MG63 (cell line): ENCODE data around the gene SIGLEC12. TPM values are rescaled to one million over a fixed set of nuclear protein-coding genes. Genes with fewer than 3 reads are reported as not detected.

ENCODE experiments used
- DNase-seq: peaks from one replicate; pipeline ENCODE4 v3.0.0-alpha.2; 2020
- H3K27me3 ChIP-seq: fragments of 250-450 bp; sonication (Bioruptor Pico); 2 replicates; pipeline ENCODE4 v1.5.1; 2020; ENCODE audit warnings: mild to moderate bottlenecking, moderate library complexity
- H3K36me3 ChIP-seq: fragments of 250-450 bp; sonication (Bioruptor Pico); 2 replicates; pipeline ENCODE4 v1.5.1; 2020; ENCODE audit warnings: mild to moderate bottlenecking, moderate library complexity
- H3K4me3 ChIP-seq: fragments of 250-450 bp; sonication (Bioruptor Pico); 2 replicates; pipeline ENCODE4 v1.5.1; 2020; ENCODE audit warnings: mild to moderate bottlenecking, moderate library complexity
- H3K9me3 ChIP-seq: fragments of 250-450 bp; sonication (Bioruptor Pico); 2 replicates; pipeline ENCODE4 v1.5.1; 2020; ENCODE audit warnings: mild to moderate bottlenecking, moderate library complexity
- total RNA-seq: library from RNA; depleted of rRNA; stranded (reverse); fragments of >200 nt; shearing (Covaris generic); gene quantifications from 2 replicates; pipeline ENCODE4 v1.2.3, GENCODE V29; 2014; ENCODE audit warnings: low replicate concordance; rRNA removed

SIGLEC12 gene
- total RNA-seq = not detected in 2 replicates

GRCh38 chr19:51501594-51502263, at the start of gene SIGLEC12:
SIGLEC12 (minus strand) TSS chr19:51501800; CDS start chr19:51501733, 67 bp downstream.
- Histone ChIP-seq H3K4me3 (no peak within 1 kb of the TSS), H3K9me3 (0 out of 2 replicates have a peak, but pooled peaks cover 3% of the 10 kb centered on the region), H3K27me3 (no peaks in the 10 kb centered on the region; the same call in 1 of the 2 replicates), H3K36me3 (no peaks in the 10 kb centered on the region)
- no peak for DNase-seq

- Histone ChIP-seq H3K27me3 (peaks cover 3% of the 10 kb centered on the region; the same call in 1 of the 2 replicates), H3K36me3 (no peaks in the 10 kb centered on the region), H3K4me3 (no peak overlapping the region), H3K9me3 (no peaks in the 10 kb centered on the region)
- no peak for DNase-seq
These were observed 49.5 kb upstream of the SIGLEC12 start for GRCh38 chr19:51550848-51551672.

GRCh38 chr19:51549533-51550324, 48.1 kb upstream of the SIGLEC12 start:
- no peak for DNase-seq
- no peaks in the 10 kb centered on the region for H3K36me3 ChIP-seq
- no peaks in the 10 kb centered on the region for H3K9me3 ChIP-seq
- peaks cover 3% of the 10 kb centered on the region; the same call in 1 of the 2 replicates for H3K27me3 ChIP-seq
- no peak overlapping the region for H3K4me3 ChIP-seq

GRCh38 chr19:51548891-51549305, 47.3 kb upstream of the SIGLEC12 start:
- no peak overlapping the region for H3K4me3 ChIP-seq
- H3K27me3 ChIP-seq = peaks cover 3% of the 10 kb centered on the region; the same call in 1 of the 2 replicates
- H3K36me3 ChIP-seq = no peaks in the 10 kb centered on the region
- DNase-seq = no peak
- H3K9me3 ChIP-seq = no peaks in the 10 kb centered on the region

GRCh38 chr19:51548213-51548651, 46.6 kb upstream of the SIGLEC12 start:
- Histone ChIP-seq H3K4me3 (no peak overlapping the region), H3K9me3 (no peaks in the 10 kb centered on the region), H3K36me3 (no peaks in the 10 kb centered on the region), H3K27me3 (peaks cover 3% of the 10 kb centered on the region; the same call in 1 of the 2 replicates)
- no peak for DNase-seq

- H3K27me3 ChIP-seq = peaks cover 3% of the 10 kb centered on the region; the same call in 1 of the 2 replicates
- H3K9me3 ChIP-seq = no peaks in the 10 kb centered on the region
- H3K4me3 ChIP-seq = no peak overlapping the region
- H3K36me3 ChIP-seq = no peaks in the 10 kb centered on the region
- no peak for DNase-seq
These were observed 46.0 kb upstream of the SIGLEC12 start for GRCh38 chr19:51547397-51548212.

GRCh38 chr19:51546650-51547396, 45.2 kb upstream of the SIGLEC12 start:
- DNase-seq = no peak
- Histone ChIP-seq H3K9me3 (no peaks in the 10 kb centered on the region), H3K4me3 (no peak overlapping the region), H3K27me3 (peaks cover 3% of the 10 kb centered on the region; the same call in 1 of the 2 replicates), H3K36me3 (no peaks in the 10 kb centered on the region)

GRCh38 chr19:51546107-51546649, 44.6 kb upstream of the SIGLEC12 start:
- no peak overlapping the region for H3K4me3 ChIP-seq
- DNase-seq = no peak
- H3K36me3 ChIP-seq = no peaks in the 10 kb centered on the region
- peaks cover 3% of the 10 kb centered on the region; the same call in 1 of the 2 replicates for H3K27me3 ChIP-seq
- H3K9me3 ChIP-seq = no peaks in the 10 kb centered on the region

- Histone ChIP-seq H3K9me3 (no peaks in the 10 kb centered on the region), H3K4me3 (no peak overlapping the region), H3K27me3 (no peaks in the 10 kb centered on the region), H3K36me3 (no peaks in the 10 kb centered on the region)
- DNase-seq = no peak
These were observed 42.4 kb upstream of the SIGLEC12 start for GRCh38 chr19:51544038-51544437.

GRCh38 chr19:51542699-51543098, 41.1 kb upstream of the SIGLEC12 start:
- no peaks in the 10 kb centered on the region for H3K36me3 ChIP-seq
- H3K27me3 ChIP-seq = no peaks in the 10 kb centered on the region; the same call in 1 of the 2 replicates
- no peaks in the 10 kb centered on the region for H3K9me3 ChIP-seq
- H3K4me3 ChIP-seq = no peak overlapping the region
- DNase-seq = no peak

- no peak for DNase-seq
- H3K36me3 ChIP-seq = no peaks in the 10 kb centered on the region
- no peaks in the 10 kb centered on the region for H3K9me3 ChIP-seq
- H3K4me3 ChIP-seq = no peak overlapping the region
- H3K27me3 ChIP-seq = no peaks in the 10 kb centered on the region; the same call in 1 of the 2 replicates
These were observed 40.1 kb upstream of the SIGLEC12 start for GRCh38 chr19:51541458-51542357.

GRCh38 chr19:51539821-51540366, 38.3 kb upstream of the SIGLEC12 start:
- H3K9me3 ChIP-seq = no peaks in the 10 kb centered on the region
- no peaks in the 10 kb centered on the region for H3K36me3 ChIP-seq
- DNase-seq = no peak
- H3K27me3 ChIP-seq = no peaks in the 10 kb centered on the region; the same call in 1 of the 2 replicates
- H3K4me3 ChIP-seq = no peak overlapping the region

- peaks cover 29% of the 10 kb centered on the region for H3K27me3 ChIP-seq
- DNase-seq = no peak
- no peaks in the 10 kb centered on the region for H3K9me3 ChIP-seq
- no peak overlapping the region for H3K4me3 ChIP-seq
- H3K36me3 ChIP-seq = no peaks in the 10 kb centered on the region
These were observed 33.9 kb upstream of the SIGLEC12 start for GRCh38 chr19:51535535-51535934.
